ENCODE data around the gene PRKCA. TPM values are rescaled to one million over a fixed set of nuclear protein-coding genes. Genes with fewer than 3 reads are reported as not detected.

PRKCA gene
- total and polyA plus RNA-seq, 2 of the 13 experiments (the other 11 are each of a cell fraction or from before 2014, with no cell fraction given) = 18.5 to 21.5 TPM

GRCh38 chr17:66302761-66303626 is 581 bp downstream of the PRKCA start (continued):
- no peak for TF ChIP-seq THYN1 (CRISPR knock-in tag; IDR thresholded peaks at IDR 0.05; ENCODE audit: borderline replicate concordance, low read depth)
- no peak for TF ChIP-seq FOXP4 (CRISPR knock-in tag; IDR thresholded peaks at IDR 0.05)
- TF ChIP-seq, protein P1, sequence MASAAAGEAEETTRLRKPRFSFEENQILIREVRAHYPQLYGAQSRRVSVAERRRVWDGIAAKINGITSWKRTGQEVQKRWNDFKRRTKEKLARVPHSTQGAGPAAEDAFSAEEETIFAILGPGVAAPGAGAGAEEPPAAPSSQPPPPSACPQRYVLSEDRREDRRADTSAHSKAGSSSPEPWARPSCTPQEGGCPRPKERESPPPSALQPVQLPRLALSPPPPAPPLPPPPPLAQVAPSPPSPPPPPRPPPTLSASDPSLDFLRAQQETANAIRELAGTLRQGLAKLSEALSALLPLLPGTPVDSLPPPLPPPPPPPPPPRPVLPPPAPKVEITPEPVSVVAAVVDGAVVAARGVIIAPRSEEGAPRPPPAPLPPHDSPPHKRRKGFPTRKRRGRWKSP (CRISPR knock-in tag; IDR thresholded peaks at IDR 0.05) = peak; percentile 66
- no peak for TF ChIP-seq PBX3 (CRISPR knock-in tag; IDR thresholded peaks at IDR 0.05; ENCODE audit: borderline replicate concordance)
- TF ChIP-seq IRF1 (CRISPR knock-in tag; IDR thresholded peaks at IDR 0.05; ENCODE audit: low read depth) = no peak
- no peak for TF ChIP-seq MATR3 (CRISPR knock-in tag; IDR thresholded peaks at IDR 0.05)
- no peak for TF ChIP-seq ZNF678 (CRISPR knock-in tag; IDR thresholded peaks at IDR 0.05)
- TF ChIP-seq CCDC6 (CRISPR knock-in tag; IDR thresholded peaks at IDR 0.05) = peak; percentile 50; the same call in 1 of the 2 replicates
- TF ChIP-seq ATF7-NPFF (CRISPR knock-in tag; IDR thresholded peaks at IDR 0.05; ENCODE audit: low read depth) = peak; percentile 58; the same call in 1 of the 2 replicates
- peak; percentile 58 for TF ChIP-seq BATF2 (CRISPR knock-in tag; IDR thresholded peaks at IDR 0.05)
- TF ChIP-seq ZNF543 (CRISPR knock-in tag; IDR thresholded peaks at IDR 0.05) = 0 out of 2 replicates have a peak, but pooled peaks have one; percentile 75
- no peak for TF ChIP-seq ZBTB8A (CRISPR knock-in tag; IDR thresholded peaks at IDR 0.05; ENCODE audit: borderline replicate concordance, low read depth)
- no peak for TF ChIP-seq HCFC1 (IDR thresholded peaks at IDR 0.05; ENCODE audit: low read depth, low read length)
- no peak for TF ChIP-seq BCL6 (CRISPR knock-in tag; IDR thresholded peaks at IDR 0.05)
- 0 out of 2 replicates have a peak, but pooled peaks have one; percentile 23 for TF ChIP-seq MYC (CRISPR knock-in tag; IDR thresholded peaks at IDR 0.05; ENCODE audit: borderline replicate concordance)
- peak; percentile 47; the same call in 1 of the 2 replicates for TF ChIP-seq ZNF275 (CRISPR knock-in tag; IDR thresholded peaks at IDR 0.05; ENCODE audit: borderline replicate concordance)
- TF ChIP-seq AGO2 (optimal IDR thresholded peaks at IDR 0.05; ENCODE audit: low read depth, low read length) = peak; percentile 76

Data from HepG2 (cell line).